ENCODE measurements around the gene IFFO2.

GRCh38 chr1:18922319-18922726 lies 34.2 kb downstream of the IFFO2 start:
- TF ChIP-seq TAF1 (conservative IDR thresholded peaks at IDR 0.05) (no peak), REST (IDR thresholded peaks at IDR 0.05) (no peak), JUND (IDR thresholded peaks at IDR 0.05) (peak; percentile 70 to 72), NR2F2 (IDR thresholded peaks at IDR 0.05) (no peak), CTCF (IDR thresholded peaks at IDR 0.05; ENCODE audit: low read depth, low read length, missing input control) (peak; percentile 38), ZBTB33 (IDR thresholded peaks at IDR 0.05) (no peak), EGR1 (IDR thresholded peaks at IDR 0.05; ENCODE audit: low read depth in 2 of 2) (peak in 1 of 2 donors; percentile 29), RXRA (IDR thresholded peaks at IDR 0.05) (peak; percentile 19 to 55), SP1 (IDR thresholded peaks at IDR 0.05) (peak; percentile 52)

Data from liver (tissue), 3 donors.